MV-4-11 (cell line): ENCODE data around the gene RNF17.
"Not testable (repeated sequence)": the region's sequence is repeated elsewhere in the genome, so short reads cannot be mapped to it uniquely, and the experiment has no call there.

ENCODE experiments used
- DNase-seq: peaks from one replicate; lab custom pipeline; 2025; lab: John Stamatoyannopoulos, UW

Gene RNF17

GRCh38 chr13:24742977-24743376 lies 21.0 kb upstream of the RNF17 start:
- no peak for DNase-seq

- DNase-seq = no peak
Measured at GRCh38 chr13:24744247-24744646, 19.7 kb upstream of the RNF17 start.

- no peak for DNase-seq
Measured at GRCh38 chr13:24745516-24745860, 18.5 kb upstream of the RNF17 start.

- no peak for DNase-seq
Measured at GRCh38 chr13:24745861-24746617, 17.9 kb upstream of the RNF17 start.

- peak; percentile 10 for DNase-seq
Measured at GRCh38 chr13:24746618-24747247, 17.2 kb upstream of the RNF17 start.

GRCh38 chr13:24747248-24748060 lies 16.5 kb upstream of the RNF17 start:
- DNase-seq = no peak

GRCh38 chr13:24748061-24748400 lies 15.9 kb upstream of the RNF17 start:
- no peak for DNase-seq

GRCh38 chr13:24759197-24759596 lies 4.8 kb upstream of the RNF17 start:
- DNase-seq = no peak

GRCh38 chr13:24764276-24764630 lies 284 bp downstream of the RNF17 start:
- DNase-seq = no peak

- DNase-seq = no peak
Measured at GRCh38 chr13:24777171-24777570, 13.2 kb downstream of the RNF17 start.

GRCh38 chr13:24784319-24784718 lies 20.4 kb downstream of the RNF17 start:
- DNase-seq = no peak

GRCh38 chr13:24788538-24788937 lies 24.6 kb downstream of the RNF17 start:
- DNase-seq = no peak

GRCh38 chr13:24802074-24802473 lies 38.1 kb downstream of the RNF17 start:
- DNase-seq = peak; percentile 85

GRCh38 chr13:24821207-24821606 lies 57.2 kb downstream of the RNF17 start:
- no peak for DNase-seq

GRCh38 chr13:24822640-24823039 lies 58.7 kb downstream of the RNF17 start:
- DNase-seq = no peak

- DNase-seq = not testable (repeated sequence)
Measured at GRCh38 chr13:24823122-24823710, 59.2 kb downstream of the RNF17 start.

GRCh38 chr13:24827799-24828198 lies 63.8 kb downstream of the RNF17 start:
- no peak for DNase-seq

- peak; percentile 37 for DNase-seq
Measured at GRCh38 chr13:24834902-24835510, 71.0 kb downstream of the RNF17 start.

- DNase-seq = not testable (repeated sequence)
Measured at GRCh38 chr13:24837528-24837927, 73.6 kb downstream of the RNF17 start.

- peak; percentile 94 for DNase-seq
Measured at GRCh38 chr13:24842549-24843274, 78.7 kb downstream of the RNF17 start.

GRCh38 chr13:24851546-24851945 lies 87.6 kb downstream of the RNF17 start:
- no peak for DNase-seq

- DNase-seq = peak; percentile 38
Measured at GRCh38 chr13:24854311-24854710, 90.3 kb downstream of the RNF17 start.
